Measurements from ENCODE around the gene FRMD1. TPM values are rescaled to one million over a fixed set of nuclear protein-coding genes. Genes with fewer than 3 reads are reported as not detected.
A peak's percentile ranks its signal among the peaks of the same experiment; 100 is the strongest.

Gene FRMD1
- total RNA-seq, 4 donors from 2014 or later, result 0.04 to 0.12 TPM; not detected in 2

- DNase-seq (no peak), ATAC-seq (no peak)
- in situ Hi-C loops (cut with MboI; ENCODE audit: low sequenced_read_pairs in 4 of 4), result no loop called here
- intact Hi-C loops (cut with DNase I; ENCODE audit: low total_unique reads), result loop anchor here (10.0 kb wide), 1 partner anchor 149 kb away; no protein-coding TSS in a partner anchor
- Histone ChIP-seq H3K36me3 (no peaks in the 10 kb centered on the region), H3K27me3 (no peaks in the 10 kb centered on the region), H3K27ac (peak overlapping the region in 2 of 4 donors; percentile 65 to 73), H3K9me3 (no peaks in the 10 kb centered on the region), H3K4me3 (no peak overlapping the region), H3K4me1 (peaks cover 19% of the 10 kb centered on the region in 2 donors)
- no peak for TF ChIP-seq POLR2A (IDR thresholded peaks at IDR 0.05)
- TF ChIP-seq CTCF (IDR thresholded peaks at IDR 0.05 in 4 of 5, conservative IDR thresholded peaks at IDR 0.05 in 1 of 5), result no peak
Measured at GRCh38 chr6:168053957-168054471, 25.0 kb downstream of the FRMD1 start.

GRCh38 chr6:168053086-168053956 lies 25.7 kb downstream of the FRMD1 start:
- intact Hi-C loops (cut with DNase I; ENCODE audit: low total_unique reads) (loop anchor here (10.0 kb wide), 1 partner anchor 149 kb away; no protein-coding TSS in a partner anchor), in situ Hi-C loops (cut with MboI; ENCODE audit: low sequenced_read_pairs in 4 of 4) (no loop called here)
- H3K4me3 ChIP-seq, result no peak overlapping the region
- DNase-seq (no peak), ATAC-seq (no peak)
- peak overlapping the region in 2 of 4 donors; percentile 65 to 73 for H3K27ac ChIP-seq
- no peaks in the 10 kb centered on the region for H3K36me3 ChIP-seq
- TF ChIP-seq POLR2A (IDR thresholded peaks at IDR 0.05) (no peak), CTCF (IDR thresholded peaks at IDR 0.05 in 4 of 5, conservative IDR thresholded peaks at IDR 0.05 in 1 of 5) (no peak)
- H3K27me3 ChIP-seq, result no peaks in the 10 kb centered on the region
- peaks cover 19% of the 10 kb centered on the region in 2 donors for H3K4me1 ChIP-seq
- no peaks in the 10 kb centered on the region for H3K9me3 ChIP-seq

- H3K27ac ChIP-seq, result no peak overlapping the region
- peaks cover 19% of the 10 kb centered on the region in 2 donors for H3K4me1 ChIP-seq
- in situ Hi-C loops (cut with MboI; ENCODE audit: low sequenced_read_pairs in 4 of 4) (no loop called here), intact Hi-C loops (cut with DNase I; ENCODE audit: low total_unique reads) (loop anchor here (10.0 kb wide), 1 partner anchor 148 kb away; no protein-coding TSS in a partner anchor)
- no peaks in the 10 kb centered on the region for H3K36me3 ChIP-seq
- no peak for DNase-seq
- H3K27me3 ChIP-seq, result no peaks in the 10 kb centered on the region
- ATAC-seq, result no peak
- H3K4me3 ChIP-seq, result no peak overlapping the region
- TF ChIP-seq POLR2A (IDR thresholded peaks at IDR 0.05) (no peak), CTCF (IDR thresholded peaks at IDR 0.05 in 4 of 5, conservative IDR thresholded peaks at IDR 0.05 in 1 of 5) (no peak)
- no peaks in the 10 kb centered on the region for H3K9me3 ChIP-seq
Measured at GRCh38 chr6:168052291-168052891, 26.6 kb downstream of the FRMD1 start.

- DNase-seq, result no peak
- intact Hi-C loops (cut with DNase I; ENCODE audit: low total_unique reads), result loop anchor here (10.0 kb wide), 1 partner anchor 147 kb away; no protein-coding TSS in a partner anchor
- H3K4me1 ChIP-seq, result peaks cover 19% of the 10 kb centered on the region in 2 donors
Measured at GRCh38 chr6:168051648-168052047, 27.4 kb downstream of the FRMD1 start.

More at GRCh38 chr6:168051648-168052047, 27.4 kb downstream of the FRMD1 start:
- Histone ChIP-seq H3K27ac (no peak overlapping the region), H3K36me3 (no peaks in the 10 kb centered on the region), H3K4me3 (no peak overlapping the region), H3K27me3 (no peaks in the 10 kb centered on the region), H3K9me3 (no peaks in the 10 kb centered on the region)
- no peak for TF ChIP-seq POLR2A (IDR thresholded peaks at IDR 0.05)
- no peak for TF ChIP-seq CTCF (IDR thresholded peaks at IDR 0.05 in 4 of 5, conservative IDR thresholded peaks at IDR 0.05 in 1 of 5)
- in situ Hi-C loops (cut with MboI; ENCODE audit: low sequenced_read_pairs in 4 of 4), result no loop called here
- ATAC-seq, result no peak

Measured in gastrocnemius medialis (tissue), 4 donors.